ENCODE data around the gene MGAT3.

The MGAT3 gene

GRCh38 chr22:39429916-39430575 lies 26.8 kb upstream of the MGAT3 start:
- DNase-seq: no peak

GRCh38 chr22:39430576-39431150 lies 26.1 kb upstream of the MGAT3 start:
- no peak for DNase-seq

DNA sequence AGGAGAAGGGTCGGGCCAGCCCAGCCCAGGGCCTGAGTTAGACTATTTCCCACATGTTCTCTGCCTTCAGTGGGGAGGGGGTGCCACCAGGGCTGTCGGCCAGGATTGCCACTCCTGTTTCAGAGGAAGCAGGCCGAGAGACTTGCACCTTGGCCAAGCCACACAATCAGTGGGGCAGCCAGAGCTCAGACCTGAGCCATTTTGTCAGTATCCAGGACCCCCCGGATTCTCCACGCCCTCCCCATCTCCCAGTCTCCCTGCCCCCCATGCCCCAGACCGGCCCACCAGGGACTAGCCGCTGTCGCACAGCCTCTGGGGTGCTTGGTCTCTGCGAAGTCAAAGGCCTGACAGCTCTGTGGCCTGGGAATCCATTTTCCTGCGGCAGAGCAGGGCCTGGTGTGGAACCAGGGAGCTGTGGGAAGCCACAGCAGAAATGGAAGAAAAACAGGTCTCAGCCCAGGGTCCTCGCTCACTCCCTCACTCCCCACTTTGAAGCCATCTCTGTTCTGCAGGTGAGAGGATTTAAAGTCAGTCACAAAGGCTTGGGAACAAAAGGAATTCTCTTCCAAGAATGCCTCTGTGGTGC lies 25.5 kb upstream of the MGAT3 start:
- no peak for DNase-seq

- no peak for DNase-seq
Measured at GRCh38 chr22:39431821-39432251, 25.0 kb upstream of the MGAT3 start.

GRCh38 chr22:39432361-39432811 lies 24.4 kb upstream of the MGAT3 start:
- no peak for DNase-seq

- no peak for DNase-seq
Measured at GRCh38 chr22:39433476-39434242, 23.2 kb upstream of the MGAT3 start.

- DNase-seq: no peak
Measured at GRCh38 chr22:39434243-39434653, 22.6 kb upstream of the MGAT3 start.

- DNase-seq: no peak
Measured at GRCh38 chr22:39434721-39435120, 22.1 kb upstream of the MGAT3 start.

DNA sequence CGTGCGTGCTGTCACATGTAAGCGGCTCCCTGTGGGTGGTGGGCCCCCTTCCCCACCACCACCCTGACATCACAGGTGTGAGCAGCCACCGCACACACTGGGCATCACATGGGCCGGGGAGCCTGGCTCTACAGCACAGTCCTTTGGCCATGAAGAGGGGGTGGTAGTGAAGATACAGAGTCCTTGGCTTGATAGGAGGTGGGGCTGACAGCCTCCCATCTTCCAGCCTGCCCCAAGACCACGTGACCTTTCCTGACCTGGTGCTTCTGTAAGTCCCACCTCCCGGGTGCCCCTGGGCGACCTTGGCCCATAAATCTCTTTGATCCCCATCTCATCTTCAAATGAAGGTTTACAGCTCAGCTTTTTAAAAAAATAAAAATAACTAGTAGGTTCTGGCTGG lies 21.2 kb upstream of the MGAT3 start:
- DNase-seq: no peak

- no peak for DNase-seq
Measured at GRCh38 chr22:39437791-39438704, 18.8 kb upstream of the MGAT3 start.

- no peak for DNase-seq
Measured at GRCh38 chr22:39439170-39439569, 17.6 kb upstream of the MGAT3 start.

- no peak for DNase-seq
Measured at GRCh38 chr22:39443398-39443797, 13.4 kb upstream of the MGAT3 start.

- no peak for DNase-seq
Measured at GRCh38 chr22:39444247-39444800, 12.5 kb upstream of the MGAT3 start.

GRCh38 chr22:39444937-39445465 lies 11.8 kb upstream of the MGAT3 start:
- DNase-seq: no peak

DNA sequence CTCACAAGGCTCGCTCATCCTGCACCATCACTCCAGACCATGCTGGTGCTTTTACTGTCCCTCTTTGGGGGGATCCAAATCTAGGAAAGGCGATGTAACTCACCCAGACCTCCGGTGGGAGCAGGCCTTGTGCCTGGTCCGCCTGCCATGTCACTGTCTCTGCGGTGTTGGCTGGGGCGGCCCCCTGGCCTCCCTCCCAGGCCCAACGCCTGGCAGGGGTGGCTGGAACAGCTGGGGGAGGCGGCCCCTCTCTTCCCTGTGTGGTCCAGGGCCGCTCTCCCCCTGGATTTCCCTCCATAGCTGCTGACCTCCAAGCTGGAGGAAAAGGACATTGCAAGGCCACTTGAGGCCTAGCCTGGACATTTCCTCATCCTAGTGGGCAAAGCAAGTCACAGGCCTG lies 11.1 kb upstream of the MGAT3 start:
- DNase-seq: no peak

DNA sequence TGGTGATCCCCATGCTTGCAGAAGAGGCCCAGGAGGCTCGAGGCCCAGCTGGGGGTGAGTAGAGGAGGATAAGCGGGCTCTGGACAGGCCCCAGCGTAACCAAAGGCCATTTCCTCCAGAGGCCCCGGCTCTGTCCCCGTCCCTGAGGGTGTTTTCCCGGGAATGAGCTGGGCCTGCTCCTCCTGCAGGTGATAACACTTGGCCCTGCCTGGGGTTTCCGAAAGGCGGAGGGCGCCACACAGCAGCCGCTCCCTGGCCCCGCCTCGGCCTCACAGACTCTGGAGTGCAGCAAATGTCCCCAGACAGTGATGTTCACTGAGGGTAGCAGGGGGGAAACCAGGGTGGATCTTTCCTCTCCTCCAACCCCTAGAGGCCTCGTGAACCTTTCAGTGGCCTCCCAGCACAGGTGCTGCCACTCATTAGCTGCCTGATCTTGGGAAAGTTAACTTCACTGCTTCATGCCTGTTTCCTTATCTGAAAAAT lies 10.5 kb upstream of the MGAT3 start:
- DNase-seq: no peak

GRCh38 chr22:39448205-39449054 lies 8.4 kb upstream of the MGAT3 start:
- no peak for DNase-seq

DNA sequence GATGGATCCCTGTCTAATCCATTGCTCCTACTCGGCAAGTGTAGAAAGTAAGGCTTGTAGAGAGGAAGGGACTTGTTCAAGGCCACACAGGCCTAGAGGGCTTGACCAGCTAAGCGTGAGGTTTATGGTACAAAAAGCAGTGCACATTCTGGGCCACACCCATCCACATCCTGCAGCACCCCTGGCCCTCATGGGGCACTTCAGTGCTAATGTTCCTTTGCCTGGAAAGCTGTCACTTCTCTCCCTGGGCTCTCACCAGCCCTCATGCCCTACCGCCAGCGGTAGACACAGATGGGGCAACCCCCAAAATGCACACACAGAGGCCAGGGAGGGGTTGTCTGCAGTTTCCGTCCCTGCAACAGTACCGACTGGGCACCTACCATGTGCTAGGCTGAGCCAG lies 7.1 kb upstream of the MGAT3 start:
- no peak for DNase-seq

GRCh38 chr22:39450258-39450955 lies 6.4 kb upstream of the MGAT3 start:
- DNase-seq: no peak

DNA sequence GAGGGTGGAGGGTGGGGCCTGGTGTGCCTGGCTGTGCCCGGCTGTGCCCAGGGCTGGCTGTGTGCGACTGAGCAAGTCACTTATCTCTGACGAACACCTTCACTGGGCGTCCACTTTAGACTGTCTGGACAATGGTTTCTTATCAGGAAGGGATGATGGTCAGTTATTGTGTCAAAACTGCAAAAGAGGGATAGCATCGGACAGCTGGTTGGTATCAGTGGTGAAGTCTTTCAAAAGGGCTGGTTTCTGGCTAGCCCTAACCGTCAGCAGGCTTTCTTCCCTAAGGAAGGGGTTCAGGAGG lies 4.1 kb upstream of the MGAT3 start:
- DNase-seq: no peak
